Choroid plexus epithelial cell (primary cell): ENCODE measurements around the gene TPMT.
A peak's percentile ranks its signal among the peaks of the same experiment; 100 is the strongest.

ENCODE experiments used
- DNase-seq: peaks from one replicate; pipeline ENCODE4 v3.0.0-alpha.2; 2010; ENCODE audit warnings: low read depth
- H3K4me3 ChIP-seq: 2 replicates; pipeline ENCODE4 v1.5.1; 2011; ENCODE audit warnings: low read depth, mild to moderate bottlenecking, control low read depth, low read length, moderate library complexity
- CTCF ChIP-seq: conservative IDR thresholded peaks from 2 replicates; pipeline ENCODE4 v1.5.1; 2011; ENCODE audit warnings: low read depth, mild to moderate bottlenecking, control low read depth, inconsistent platforms, low read length, moderate library complexity

TPMT gene

GRCh38 chr6:18115356-18115755 is 39.5 kb downstream of the TPMT start:
- no peak for DNase-seq
- no peak for TF ChIP-seq CTCF
- H3K4me3 ChIP-seq, result no peak overlapping the region

- DNase-seq, result no peak
- TF ChIP-seq CTCF, result no peak
- no peak overlapping the region for H3K4me3 ChIP-seq
Measured at GRCh38 chr6:18110162-18110561, 44.7 kb downstream of the TPMT start.

GRCh38 chr6:18107061-18107460 is 47.8 kb downstream of the TPMT start:
- no peak for TF ChIP-seq CTCF
- DNase-seq, result no peak
- no peak overlapping the region for H3K4me3 ChIP-seq

GRCh38 chr6:18102783-18103509 is 51.9 kb downstream of the TPMT start:
- no peak for DNase-seq
- TF ChIP-seq CTCF, result no peak

GRCh38 chr6:18101873-18102272 is 53.0 kb downstream of the TPMT start:
- no peak for TF ChIP-seq CTCF
- DNase-seq, result no peak
- H3K4me3 ChIP-seq, result no peak overlapping the region

More at GRCh38 chr6:18102783-18103509, 51.9 kb downstream of the TPMT start:
- no peak overlapping the region for H3K4me3 ChIP-seq

- H3K4me3 ChIP-seq, result no peak overlapping the region
- no peak for TF ChIP-seq CTCF
- DNase-seq, result peak; percentile 16
Measured at GRCh38 chr6:18101271-18101670, 53.6 kb downstream of the TPMT start.

GRCh38 chr6:18100296-18100695 is 54.6 kb downstream of the TPMT start:
- TF ChIP-seq CTCF, result no peak
- H3K4me3 ChIP-seq, result no peak overlapping the region
- no peak for DNase-seq
